Body of pancreas (tissue), 4 donors: ENCODE data around the gene TIA1. TPM values are rescaled to one million over a fixed set of nuclear protein-coding genes. Genes with fewer than 3 reads are reported as not detected.
A peak's percentile ranks its signal among the peaks of the same experiment; 100 is the strongest.

Experiments
- ATAC-seq: fragments of 150-250 bp; one replicate; pipeline ENCODE4 v1.9.1; 2016
- DNase-seq, 4 donors: peaks; one replicate each; pipeline ENCODE4 v3.0.0-alpha.2; 2019
- H3K27ac ChIP-seq, 4 donors: fragments of 200-600 bp; sonication (generic); 1 replicate in 3 of 4; 2 replicates in 1 of 4; pipeline versions ENCODE4 v1.5.1 to v1.6.1; 2016 to 2019; ENCODE audit warnings: mild to moderate bottlenecking in 1 of 4, mixed read lengths in 1 of 4, moderate library complexity in 1 of 4
- H3K27me3 ChIP-seq, 2 donors: fragments of 200-600 bp; sonication (generic); one replicate each; pipeline ENCODE4 v1.6.0; 2016; ENCODE audit warnings: mild to moderate bottlenecking in 1 of 2
- H3K36me3 ChIP-seq, 2 donors: fragments of 200-600 bp; sonication (generic); replicated peaks in 1 of 2; 2 replicates each; pipeline ENCODE4 v1.5.1; 2016; ENCODE audit warnings: low read depth in 2 of 2; ENCODE audit not compliant: insufficient read depth in 1 of 2
- H3K4me1 ChIP-seq: fragments of 200-600 bp; sonication (generic); one replicate; pipeline ENCODE4 v1.6.0; 2016
- H3K4me3 ChIP-seq, 2 donors: fragments of 200-600 bp; sonication (generic); 1 replicate in 1 of 2; 2 replicates in 1 of 2; pipeline ENCODE4 v1.5.1; 2016 to 2019
- H3K9me3 ChIP-seq, 3 donors: fragments of 200-600 bp; sonication (generic); 1 replicate in 2 of 3; 2 replicates in 1 of 3; pipeline ENCODE4 v1.5.1; 2016
- POLR2A ChIP-seq, 3 donors: fragments of 450-650 bp; IDR thresholded peaks; one replicate each; pipeline ENCODE4 v1.6.1; 2016; ENCODE audit warnings: antibody characterized with exemption in 3 of 3, mild to moderate bottlenecking in 2 of 3
- WGBS, 2 donors: methylation state at CpG; one replicate each; pipeline ENCODE4 v1.1.5; 2017; 5-methylcytosine and 5-hydroxymethylcytosine counted together
- intact Hi-C: fragments of 100-400 bp; cut with DNase I; formaldehyde crosslinking; loops from one replicate; pipeline ENCODE4 v1.15.1; 2023
- total RNA-seq, 2 donors: library from RNA; depleted of rRNA; stranded (reverse); fragments of >200 nt; gene quantifications; one replicate each; pipeline ENCODE4 v1.1.0, GENCODE V29; 2016
- TF ChIP-seq, protein P1 (sequence below), 7 experiments: fragments of 450-650 bp in 4 of 7; fragments of 200-600 bp in 3 of 7; sonication (generic) in 3 of 7; IDR thresholded peaks; one replicate each; pipeline ENCODE4 v1.5.1; 2016 to 2019; ENCODE audit warnings: antibody characterized with exemption in 7 of 7

Gene TIA1
- total RNA-seq, 2 donors from 2014 or later: 96.6 to 130 TPM

DNA sequence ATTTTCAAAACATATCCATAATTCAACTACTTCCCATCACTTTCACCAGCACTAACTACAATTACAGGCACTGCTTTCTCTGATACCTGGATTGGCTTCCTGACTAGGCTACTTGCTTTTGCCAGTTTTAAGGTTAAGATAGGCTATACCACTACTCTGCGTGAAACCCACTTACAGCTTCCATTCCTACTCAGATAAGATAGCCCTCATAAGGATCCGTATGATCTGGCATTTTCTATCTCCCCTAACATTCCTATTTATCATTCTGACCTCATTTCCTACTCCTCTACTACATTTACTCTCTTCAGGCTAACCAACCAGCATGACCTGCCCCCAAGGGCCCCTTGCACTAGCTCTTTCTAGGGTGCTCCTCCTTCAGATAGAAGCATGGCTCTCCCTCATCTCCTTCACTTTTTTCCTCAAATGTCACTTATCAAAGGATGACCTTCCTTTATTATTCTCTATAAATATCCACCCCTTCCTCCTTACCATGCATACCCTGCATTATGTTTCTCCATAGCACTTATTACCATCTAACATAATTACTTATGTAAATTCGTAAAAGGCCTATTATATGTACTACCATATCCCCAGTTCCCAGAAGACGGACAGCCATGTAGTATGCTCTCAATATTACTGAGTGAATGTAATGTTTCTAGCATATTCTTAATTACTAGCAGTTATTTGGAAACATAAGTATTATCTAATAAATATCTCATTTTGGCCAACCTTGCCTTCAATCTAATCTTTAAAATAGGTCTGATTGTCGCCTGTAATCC, 4.4 kb downstream of the TIA1 start:
- no peaks in the 10 kb centered on the region for H3K27me3 ChIP-seq
- intact Hi-C loops: no loop called here
- H3K4me3 ChIP-seq: no peak overlapping the region
- WGBS, 2 donors: 70 to 71% methylated on average over 5 of the region's 5 CpGs
- no peak overlapping the region for H3K27ac ChIP-seq
- TF ChIP-seq POLR2A (IDR thresholded peaks at IDR 0.05): no peak
- TF ChIP-seq, protein P1, sequence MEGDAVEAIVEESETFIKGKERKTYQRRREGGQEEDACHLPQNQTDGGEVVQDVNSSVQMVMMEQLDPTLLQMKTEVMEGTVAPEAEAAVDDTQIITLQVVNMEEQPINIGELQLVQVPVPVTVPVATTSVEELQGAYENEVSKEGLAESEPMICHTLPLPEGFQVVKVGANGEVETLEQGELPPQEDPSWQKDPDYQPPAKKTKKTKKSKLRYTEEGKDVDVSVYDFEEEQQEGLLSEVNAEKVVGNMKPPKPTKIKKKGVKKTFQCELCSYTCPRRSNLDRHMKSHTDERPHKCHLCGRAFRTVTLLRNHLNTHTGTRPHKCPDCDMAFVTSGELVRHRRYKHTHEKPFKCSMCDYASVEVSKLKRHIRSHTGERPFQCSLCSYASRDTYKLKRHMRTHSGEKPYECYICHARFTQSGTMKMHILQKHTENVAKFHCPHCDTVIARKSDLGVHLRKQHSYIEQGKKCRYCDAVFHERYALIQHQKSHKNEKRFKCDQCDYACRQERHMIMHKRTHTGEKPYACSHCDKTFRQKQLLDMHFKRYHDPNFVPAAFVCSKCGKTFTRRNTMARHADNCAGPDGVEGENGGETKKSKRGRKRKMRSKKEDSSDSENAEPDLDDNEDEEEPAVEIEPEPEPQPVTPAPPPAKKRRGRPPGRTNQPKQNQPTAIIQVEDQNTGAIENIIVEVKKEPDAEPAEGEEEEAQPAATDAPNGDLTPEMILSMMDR (IDR thresholded peaks at IDR 0.05): no peak
- DNase-seq (no peak), ATAC-seq (no peak)
- no peaks in the 10 kb centered on the region for H3K9me3 ChIP-seq
- H3K4me1 ChIP-seq: peaks cover 51% of the 10 kb centered on the region
- H3K36me3 ChIP-seq: no peaks in the 10 kb centered on the region

DNA sequence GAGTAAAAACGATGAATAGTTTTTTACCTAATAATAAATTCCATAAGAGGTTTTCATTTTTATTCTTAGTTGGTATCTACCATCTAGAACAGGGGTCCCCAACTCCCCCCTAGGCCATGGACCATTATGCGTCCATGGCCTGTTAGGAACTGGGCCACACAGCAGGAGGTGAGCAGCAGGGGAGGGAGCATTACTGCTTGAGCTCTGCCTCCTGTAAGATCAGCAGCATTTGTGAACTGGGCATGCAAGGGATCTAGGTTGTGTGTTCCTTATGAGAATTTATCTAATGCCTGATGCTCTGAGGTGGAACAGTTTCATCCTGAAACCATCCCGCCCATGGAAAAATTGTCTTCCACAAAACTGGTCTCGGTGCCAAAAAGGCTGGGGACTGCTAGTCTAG, 5.9 kb downstream of the TIA1 start:
- Histone ChIP-seq H3K27me3 (no peaks in the 10 kb centered on the region), H3K9me3 (no peaks in the 10 kb centered on the region), H3K4me3 (no peak overlapping the region), H3K36me3 (no peaks in the 10 kb centered on the region), H3K27ac (no peak overlapping the region), H3K4me1 (peaks cover 51% of the 10 kb centered on the region)
- DNase-seq: no peak
- 83 to 84% methylated on average over 4 of the region's 4 CpGs for WGBS, 2 donors
- TF ChIP-seq POLR2A (IDR thresholded peaks at IDR 0.05): no peak
- TF ChIP-seq, protein P1 (IDR thresholded peaks at IDR 0.05): no peak
- intact Hi-C loops: no loop called here
- ATAC-seq: no peak

DNA sequence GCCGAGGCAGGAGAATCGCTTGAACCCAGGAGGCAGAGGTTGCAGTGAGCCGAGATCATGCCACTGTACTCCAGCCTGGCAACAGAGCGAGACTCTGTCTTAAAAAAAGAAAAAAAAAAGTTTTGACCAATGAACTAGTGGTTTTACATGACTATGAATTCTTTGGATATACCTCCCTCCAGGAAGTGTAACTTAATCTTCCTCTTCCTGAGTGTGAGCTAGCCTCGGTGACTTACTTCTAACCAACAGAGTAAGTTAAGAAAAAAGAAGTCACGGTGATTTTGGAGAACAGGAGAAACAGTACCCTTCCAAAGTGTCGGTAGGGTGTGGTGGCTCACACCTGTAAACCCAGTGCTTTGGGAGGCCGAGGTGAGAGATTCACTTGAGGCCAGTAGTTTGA, 7.1 kb downstream of the TIA1 start:
- intact Hi-C loops: no loop called here
- no peak for TF ChIP-seq POLR2A (IDR thresholded peaks at IDR 0.05)
- TF ChIP-seq, protein P1 (IDR thresholded peaks at IDR 0.05): no peak
- 89 to 92% methylated on average over 8 of the region's 8 CpGs for WGBS, 2 donors

DNA sequence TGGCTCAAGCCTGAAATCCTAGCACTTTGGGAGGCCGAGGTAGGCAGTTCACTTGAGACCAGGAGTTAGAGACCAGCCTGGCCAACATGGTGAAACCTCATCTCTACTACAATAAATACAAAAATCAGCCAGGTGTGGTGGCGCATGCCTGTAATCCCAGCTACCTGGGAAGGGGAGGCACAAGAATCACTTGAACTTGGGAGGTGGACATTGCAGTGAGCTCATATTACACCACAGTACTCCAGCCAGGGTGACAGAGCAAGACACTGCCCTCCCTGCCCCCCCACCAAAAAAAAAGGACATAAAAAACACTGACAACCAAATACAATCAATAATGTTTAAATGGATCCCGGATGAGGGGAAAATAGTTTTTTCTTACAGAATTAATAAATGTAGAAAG, 7.8 kb downstream of the TIA1 start:
- TF ChIP-seq, protein P1 (IDR thresholded peaks at IDR 0.05): no peak
- no peak for TF ChIP-seq POLR2A (IDR thresholded peaks at IDR 0.05)
- no peaks in the 10 kb centered on the region for H3K27me3 ChIP-seq
- H3K4me3 ChIP-seq: no peak overlapping the region
- WGBS, 2 donors: 84 to 92% methylated on average over 3 of the region's 3 CpGs
- H3K36me3 ChIP-seq: no peaks in the 10 kb centered on the region
- H3K9me3 ChIP-seq: no peaks in the 10 kb centered on the region
- intact Hi-C loops: no loop called here
- ATAC-seq: no peak
- H3K4me1 ChIP-seq: peaks cover 39% of the 10 kb centered on the region
- no peak overlapping the region for H3K27ac ChIP-seq
- no peak for DNase-seq

More for the DNA sequence above, 7.1 kb downstream of the TIA1 start:
- H3K27me3 ChIP-seq: no peaks in the 10 kb centered on the region
- peaks cover 47% of the 10 kb centered on the region for H3K4me1 ChIP-seq
- no peaks in the 10 kb centered on the region for H3K36me3 ChIP-seq
- H3K9me3 ChIP-seq: no peaks in the 10 kb centered on the region
- no peak overlapping the region for H3K27ac ChIP-seq
- no peak overlapping the region for H3K4me3 ChIP-seq
- DNase-seq: no peak
- ATAC-seq: no peak

DNA sequence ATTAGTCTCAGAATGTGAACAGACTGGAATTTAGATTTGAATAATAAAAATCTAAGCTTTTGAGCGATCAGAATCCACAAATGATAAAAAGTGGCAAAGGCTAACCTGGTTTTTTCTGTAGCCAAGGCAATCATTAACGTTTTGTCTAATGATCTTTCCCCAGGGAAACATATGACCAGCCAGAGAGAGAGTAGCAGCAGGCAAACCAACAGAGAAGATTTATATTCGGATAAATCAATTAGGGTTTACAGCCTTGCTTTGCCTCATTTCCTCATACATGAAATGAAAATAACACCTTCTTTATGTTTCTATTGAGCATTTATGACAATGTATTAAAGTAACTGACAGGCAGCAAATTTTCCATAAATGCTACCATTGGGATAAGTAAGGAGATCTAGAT, 14.5 kb downstream of the TIA1 start:
- Histone ChIP-seq H3K9me3 (no peaks in the 10 kb centered on the region), H3K27ac (peak overlapping the region in 1 of 4 donors; percentile 53), H3K4me1 (peaks cover 7% of the 10 kb centered on the region), H3K27me3 (no peaks in the 10 kb centered on the region), H3K36me3 (peaks cover 10 to 15% of the 10 kb centered on the region in 2 donors), H3K4me3 (no peak overlapping the region)
- DNase-seq (no peak), ATAC-seq (peak; percentile 27)
- TF ChIP-seq, protein P1 (IDR thresholded peaks at IDR 0.05): no peak
- TF ChIP-seq POLR2A (IDR thresholded peaks at IDR 0.05): no peak
- 30 to 35% methylated on average over 3 of the region's 3 CpGs for WGBS, 2 donors
- intact Hi-C loops: no loop called here
